Epithelial cell of proximal tubule (primary cell): ENCODE results near the gene YWHAE. TPM values are rescaled to one million over a fixed set of nuclear protein-coding genes. Genes with fewer than 3 reads are reported as not detected.
"Not testable (repeated sequence)": the region's sequence is repeated elsewhere in the genome, so short reads cannot be mapped to it uniquely, and the experiment has no call there.

Source experiments
- DNase-seq: peaks from one replicate; pipeline ENCODE4 v3.0.0-alpha.2; 2011; ENCODE audit warnings: low read depth
- H3K4me3 ChIP-seq: 2 replicates; pipeline ENCODE4 v1.5.1; 2011; ENCODE audit warnings: low read depth, mild to moderate bottlenecking, low read length
- total RNA-seq: library from RNA; depleted of rRNA; stranded (reverse); fragments of >200 nt; gene quantifications from 2 replicates; pipeline ENCODE4 v1.2.3, GENCODE V29; 2015
- TF ChIP-seq, protein P1 (sequence below): conservative IDR thresholded peaks from 2 replicates; pipeline ENCODE4 v1.5.1; 2012; ENCODE audit warnings: low read depth, mild to moderate bottlenecking, low read length

Gene YWHAE
- total RNA-seq, 1 donor from 2014 or later = 1,239 TPM

GRCh38 chr17:1420981-1421380, 21.0 kb upstream of the YWHAE start:
- no peak overlapping the region for H3K4me3 ChIP-seq
- TF ChIP-seq, protein P1, sequence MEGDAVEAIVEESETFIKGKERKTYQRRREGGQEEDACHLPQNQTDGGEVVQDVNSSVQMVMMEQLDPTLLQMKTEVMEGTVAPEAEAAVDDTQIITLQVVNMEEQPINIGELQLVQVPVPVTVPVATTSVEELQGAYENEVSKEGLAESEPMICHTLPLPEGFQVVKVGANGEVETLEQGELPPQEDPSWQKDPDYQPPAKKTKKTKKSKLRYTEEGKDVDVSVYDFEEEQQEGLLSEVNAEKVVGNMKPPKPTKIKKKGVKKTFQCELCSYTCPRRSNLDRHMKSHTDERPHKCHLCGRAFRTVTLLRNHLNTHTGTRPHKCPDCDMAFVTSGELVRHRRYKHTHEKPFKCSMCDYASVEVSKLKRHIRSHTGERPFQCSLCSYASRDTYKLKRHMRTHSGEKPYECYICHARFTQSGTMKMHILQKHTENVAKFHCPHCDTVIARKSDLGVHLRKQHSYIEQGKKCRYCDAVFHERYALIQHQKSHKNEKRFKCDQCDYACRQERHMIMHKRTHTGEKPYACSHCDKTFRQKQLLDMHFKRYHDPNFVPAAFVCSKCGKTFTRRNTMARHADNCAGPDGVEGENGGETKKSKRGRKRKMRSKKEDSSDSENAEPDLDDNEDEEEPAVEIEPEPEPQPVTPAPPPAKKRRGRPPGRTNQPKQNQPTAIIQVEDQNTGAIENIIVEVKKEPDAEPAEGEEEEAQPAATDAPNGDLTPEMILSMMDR = no peak
- DNase-seq = no peak

GRCh38 chr17:1420163-1420562, 20.1 kb upstream of the YWHAE start:
- no peak overlapping the region for H3K4me3 ChIP-seq
- TF ChIP-seq, protein P1 = no peak
- DNase-seq = no peak

DNA sequence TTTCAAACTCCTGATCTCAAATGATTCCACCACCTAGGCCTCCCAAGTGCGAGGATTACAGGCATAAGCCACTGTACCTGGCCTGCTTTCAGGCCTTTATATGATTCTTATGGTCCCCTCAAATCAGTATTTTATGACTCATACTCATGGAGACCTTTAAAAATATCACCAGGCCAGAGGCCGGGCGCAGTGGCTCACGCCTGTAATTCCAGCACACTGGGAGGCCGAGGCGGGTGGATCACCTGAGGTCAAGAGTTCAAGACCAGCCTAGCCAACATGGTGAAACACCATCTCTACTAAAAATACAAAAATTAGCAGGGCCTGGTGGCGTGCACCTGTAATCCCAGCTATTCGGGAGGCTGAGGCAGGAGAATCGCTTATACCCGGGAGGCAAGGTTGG, 18.5 kb upstream of the YWHAE start:
- not testable (repeated sequence) for H3K4me3 ChIP-seq, DNase-seq

DNA sequence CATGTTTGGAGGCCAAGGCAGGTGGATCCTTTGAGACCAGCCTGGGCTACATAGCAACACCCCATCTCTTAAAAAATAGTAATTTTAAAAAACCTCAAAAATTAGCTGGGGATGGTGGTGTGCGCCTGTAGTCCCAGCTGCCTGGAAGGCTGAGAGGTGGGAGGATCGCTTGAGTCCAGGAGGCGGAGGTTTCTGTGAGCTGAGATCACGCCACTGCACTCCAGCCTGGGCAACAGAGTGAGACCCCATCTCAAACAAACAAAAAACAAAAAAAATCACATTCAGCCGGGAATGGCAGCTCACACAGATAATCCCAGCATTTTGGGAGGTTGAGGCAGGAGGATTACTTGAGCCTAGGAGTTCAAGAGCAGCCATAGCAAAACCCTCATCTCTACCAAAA, 16.4 kb upstream of the YWHAE start:
- DNase-seq = no peak
- TF ChIP-seq, protein P1 = no peak
- H3K4me3 ChIP-seq = no peak overlapping the region

DNA sequence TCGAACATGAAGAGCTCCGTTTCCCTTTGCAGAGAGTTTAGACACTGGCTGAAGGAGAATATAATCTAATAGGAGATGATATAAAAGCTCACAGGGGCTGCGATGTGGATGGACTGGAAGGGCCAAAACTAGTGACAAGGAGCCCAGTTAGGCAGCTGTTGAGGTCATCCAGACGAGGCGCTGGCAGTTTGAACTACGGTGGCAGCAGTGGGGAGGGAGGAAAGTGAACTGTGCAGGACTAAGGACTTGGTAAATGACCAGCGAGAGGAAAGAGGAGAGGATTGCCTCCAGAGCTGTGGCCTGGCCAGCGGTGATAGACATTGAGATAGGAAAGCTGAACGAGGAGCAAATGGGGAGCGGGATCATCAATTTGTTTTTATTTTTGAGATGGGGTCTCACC, 14.6 kb upstream of the YWHAE start:
- TF ChIP-seq, protein P1 = no peak
- DNase-seq = no peak

GRCh38 chr17:1414001-1414574, 14.1 kb upstream of the YWHAE start:
- H3K4me3 ChIP-seq = no peak overlapping the region
- TF ChIP-seq, protein P1 = no peak
- no peak for DNase-seq

More for the DNA sequence above, 14.6 kb upstream of the YWHAE start:
- no peak overlapping the region for H3K4me3 ChIP-seq

DNA sequence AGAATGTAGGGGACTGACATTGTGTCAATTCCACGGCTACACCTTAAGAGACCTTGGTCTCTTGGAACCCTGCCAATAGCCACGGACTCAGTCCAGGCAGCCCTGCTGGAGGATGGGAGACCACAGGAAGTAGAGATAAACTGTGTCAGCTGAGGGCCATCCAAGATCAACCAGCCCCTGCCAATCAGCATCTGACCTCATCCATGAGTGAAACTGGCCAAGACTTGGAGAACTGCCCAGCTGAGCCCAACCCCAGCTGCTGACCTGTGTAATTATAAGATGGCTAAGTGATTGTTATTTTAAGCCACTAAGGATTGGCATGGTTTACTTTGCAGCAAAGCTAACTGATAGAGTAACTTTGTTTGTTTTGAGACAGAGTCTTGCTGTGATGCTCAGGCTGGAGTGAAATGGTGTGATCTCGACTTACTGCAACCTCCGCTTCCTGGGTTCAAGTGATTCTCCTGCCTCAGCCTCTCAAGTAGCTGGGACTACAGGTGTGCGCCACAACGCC, 13.3 kb upstream of the YWHAE start:
- peak; percentile 79 for DNase-seq
- H3K4me3 ChIP-seq = no peak overlapping the region
- TF ChIP-seq, protein P1 = no peak
